Kidney (tissue), 14 donors: Measurements from ENCODE around the gene HHLA2. TPM values are rescaled to one million over a fixed set of nuclear protein-coding genes. Genes with fewer than 3 reads are reported as not detected.

Experiments
- DNase-seq, 5 donors: peaks; one replicate each; pipeline ENCODE4 v3.0.0-alpha.2; 2013 to 2020
- FAIRE-seq: peaks from 2 replicates; lab custom pipeline; 2012; peaks lifted over from hg19 to GRCh38; lab: Jason Lieb, UNC
- H3K27ac ChIP-seq, 2 donors: one replicate each; pipeline ENCODE4 v1.7.0; 2013; ENCODE audit warnings: low read depth in 2 of 2, low read length in 2 of 2, inconsistent platforms in 1 of 2
- H3K27me3 ChIP-seq: one replicate; pipeline ENCODE4 v1.7.1; 2013; ENCODE audit warnings: low read length, inconsistent platforms; ENCODE audit not compliant: control insufficient read depth, insufficient read depth
- H3K36me3 ChIP-seq, 3 donors: one replicate each; pipeline versions ENCODE4 v1.7.0 to v1.7.1; 2013; ENCODE audit warnings: low read length in 3 of 3, control low read depth in 1 of 3, inconsistent platforms in 1 of 3; ENCODE audit not compliant: insufficient read depth in 3 of 3, control insufficient read depth in 2 of 3
- H3K4me1 ChIP-seq, 3 donors: one replicate each; pipeline versions ENCODE4 v1.7.0 to v1.7.1; 2013; ENCODE audit warnings: low read length in 3 of 3, inconsistent platforms in 1 of 3, low read depth in 1 of 3; ENCODE audit not compliant: control insufficient read depth in 2 of 3, insufficient read depth in 2 of 3
- H3K4me3 ChIP-seq, 3 donors: one replicate each; pipeline versions ENCODE4 v1.7.0 to v1.8.1; 2013; ENCODE audit warnings: low read length in 3 of 3, control low read depth in 1 of 3, inconsistent platforms in 1 of 3
- H3K9ac ChIP-seq, 3 donors: one replicate each; pipeline versions ENCODE4 v1.7.0 to v1.7.1; 2013; ENCODE audit warnings: low read length in 3 of 3, control low read depth in 1 of 3, inconsistent platforms in 1 of 3
- H3K9me3 ChIP-seq, 3 donors: one replicate each; pipeline versions ENCODE4 v1.7.0 to v1.7.1; 2013; ENCODE audit warnings: low read length in 3 of 3, control low read depth in 1 of 3, inconsistent platforms in 1 of 3; ENCODE audit not compliant: control insufficient read depth in 2 of 3, insufficient read depth in 1 of 3
- intact Hi-C: fragments of 100-400 bp; cut with DNase I; formaldehyde crosslinking; loops from one replicate; pipeline ENCODE4 v1.11.1; 2022
- polyA plus RNA-seq: library from polyadenylated mRNA; stranded (reverse); fragments of 350-450 nt; fragmentation: Illumina TruSeq; extraction: RNeasy Lipid Tissue Mini Kit (QIAGEN cat#74804); gene quantifications from one replicate; pipeline ENCODE4 v1.2.3, GENCODE V29; 2014; ENCODE audit warnings: low read depth, low replicate concordance; ENCODE audit not compliant: insufficient read depth
- total RNA-seq: library from RNA; stranded (reverse); fragmentation: NEBNext Ultra II Directional; extraction: Animal tissue kit (Norgen Biotek cat#: 25700); gene quantifications from one replicate; pipeline ENCODE4 v1.2.1, GENCODE V29; 2021
- TF ChIP-seq, protein P1 (sequence below): IDR thresholded peaks from 3 replicates; pipeline ENCODE4 v1.5.1; 2012; ENCODE audit warnings: mild to moderate bottlenecking, moderate library complexity, borderline replicate concordance; ENCODE audit not compliant: insufficient read depth; ENCODE audit errors: extremely low read depth
- donor health status: control.
- donor health status: control.
- donor health status: control.
- donor health status: control.
- donor health status: control.
- donor health status: DM: yes; HTN: yes; CAD: no.
- donor health status: Normal renal cell carcinoma (clear cell type).

Gene HHLA2
- total and polyA plus RNA-seq, 2 donors from 2014 or later = 5.1 to 18.8 TPM

DNA sequence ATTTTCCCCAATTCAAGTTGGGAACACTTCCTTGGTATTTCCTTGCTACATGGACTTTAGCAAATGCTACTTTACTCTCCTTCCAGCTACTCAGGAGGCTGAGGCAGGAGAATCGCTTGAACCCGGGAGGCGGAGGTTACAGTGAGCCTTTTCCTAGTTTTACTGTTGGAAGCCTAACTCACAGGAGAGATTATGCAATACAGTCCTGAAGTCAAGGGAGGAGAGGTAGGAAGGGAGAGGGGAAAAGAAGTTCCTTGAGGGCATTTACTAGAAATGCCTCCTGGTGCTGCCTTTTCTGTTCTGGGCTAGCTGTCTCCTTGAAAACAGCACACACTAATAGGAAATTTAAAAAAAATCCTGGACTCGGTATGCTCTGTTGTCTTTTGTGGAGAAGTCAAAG, 6.2 kb downstream of the HHLA2 start:
- no peak for FAIRE-seq
- TF ChIP-seq, protein P1, sequence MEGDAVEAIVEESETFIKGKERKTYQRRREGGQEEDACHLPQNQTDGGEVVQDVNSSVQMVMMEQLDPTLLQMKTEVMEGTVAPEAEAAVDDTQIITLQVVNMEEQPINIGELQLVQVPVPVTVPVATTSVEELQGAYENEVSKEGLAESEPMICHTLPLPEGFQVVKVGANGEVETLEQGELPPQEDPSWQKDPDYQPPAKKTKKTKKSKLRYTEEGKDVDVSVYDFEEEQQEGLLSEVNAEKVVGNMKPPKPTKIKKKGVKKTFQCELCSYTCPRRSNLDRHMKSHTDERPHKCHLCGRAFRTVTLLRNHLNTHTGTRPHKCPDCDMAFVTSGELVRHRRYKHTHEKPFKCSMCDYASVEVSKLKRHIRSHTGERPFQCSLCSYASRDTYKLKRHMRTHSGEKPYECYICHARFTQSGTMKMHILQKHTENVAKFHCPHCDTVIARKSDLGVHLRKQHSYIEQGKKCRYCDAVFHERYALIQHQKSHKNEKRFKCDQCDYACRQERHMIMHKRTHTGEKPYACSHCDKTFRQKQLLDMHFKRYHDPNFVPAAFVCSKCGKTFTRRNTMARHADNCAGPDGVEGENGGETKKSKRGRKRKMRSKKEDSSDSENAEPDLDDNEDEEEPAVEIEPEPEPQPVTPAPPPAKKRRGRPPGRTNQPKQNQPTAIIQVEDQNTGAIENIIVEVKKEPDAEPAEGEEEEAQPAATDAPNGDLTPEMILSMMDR = no peak

DNA sequence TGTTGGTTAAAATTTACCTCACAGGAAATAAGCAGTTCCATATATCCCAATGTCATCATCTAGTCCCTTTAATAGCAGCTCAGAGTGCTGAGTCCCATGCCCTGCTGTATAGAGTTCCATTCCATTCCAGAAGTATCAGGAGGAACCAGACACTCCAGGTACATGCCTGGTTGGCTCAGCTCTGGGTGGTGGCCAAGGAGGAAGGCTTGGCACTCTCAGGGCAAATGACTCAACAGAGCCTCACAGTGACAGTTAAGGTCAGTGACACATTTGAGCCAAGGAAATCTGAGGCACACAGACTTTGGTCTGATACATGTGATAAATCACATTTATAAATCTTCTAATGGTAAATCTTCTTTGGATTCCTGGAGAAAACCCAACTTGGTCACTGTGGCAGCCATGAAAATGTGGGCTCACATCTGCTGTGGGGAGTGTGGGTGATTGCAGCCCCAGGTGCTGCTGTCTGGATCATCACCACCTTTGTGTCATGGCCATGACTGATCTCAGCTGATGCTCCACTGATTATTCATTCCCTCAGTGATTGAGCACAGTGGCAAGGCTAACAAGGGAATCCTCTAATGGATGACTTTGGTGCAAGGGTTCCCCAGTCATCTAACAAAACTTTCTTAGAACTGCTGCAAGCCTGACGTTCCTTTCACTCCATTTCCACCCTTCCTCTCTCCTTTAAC, 9.3 kb downstream of the HHLA2 start:
- Histone ChIP-seq H3K9me3 (peaks cover 0 to 4% (median 0%) of the 10 kb centered on the region in 3 donors), H3K27me3 (no peaks in the 10 kb centered on the region), H3K36me3 (no peaks in the 10 kb centered on the region), H3K9ac (no peak overlapping the region), H3K27ac (no peak overlapping the region), H3K4me1 (peaks cover 0 to 8% (median 0%) of the 10 kb centered on the region in 3 donors), H3K4me3 (no peak overlapping the region)
- FAIRE-seq = no peak
- intact Hi-C loops = no loop called here
- TF ChIP-seq, protein P1 = no peak
- peak in 1 of 5 donors; percentile 64 for DNase-seq

More for the DNA sequence above, 6.2 kb downstream of the HHLA2 start:
- intact Hi-C loops = no loop called here
- peak overlapping the region; percentile 27 to 73 for H3K27ac ChIP-seq
- H3K9ac ChIP-seq = no peak overlapping the region
- H3K4me3 ChIP-seq = peak overlapping the region in 2 of 3 donors; percentile 43 to 55
- H3K9me3 ChIP-seq = no peaks in the 10 kb centered on the region
- no peaks in the 10 kb centered on the region for H3K36me3 ChIP-seq
- H3K4me1 ChIP-seq = peaks cover 0 to 25% (median 6%) of the 10 kb centered on the region in 3 donors
- no peaks in the 10 kb centered on the region for H3K27me3 ChIP-seq
- DNase-seq = no peak

DNA sequence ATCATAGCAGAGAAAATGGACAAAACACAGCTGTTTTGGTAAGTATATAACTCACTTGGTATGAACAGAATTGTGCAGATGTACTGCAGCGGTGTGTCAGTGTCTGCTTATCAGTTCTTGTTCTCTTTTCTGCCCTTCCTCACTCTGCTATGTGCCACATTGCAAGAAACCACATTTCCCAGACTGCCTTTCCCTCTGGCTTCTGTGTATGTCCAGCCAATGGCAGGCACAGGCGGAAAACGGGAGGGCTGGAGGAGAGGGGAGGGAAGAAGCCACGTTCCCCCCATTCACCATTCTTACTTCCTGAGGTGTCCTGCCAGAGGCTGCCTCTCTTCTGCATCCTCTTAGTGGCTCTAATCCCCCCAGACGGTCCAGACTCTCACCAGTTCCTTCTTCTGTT, 15.4 kb downstream of the HHLA2 start:
- Histone ChIP-seq H3K27ac (no peak overlapping the region), H3K9me3 (peaks cover 0 to 4% (median 0%) of the 10 kb centered on the region in 3 donors), H3K36me3 (no peaks in the 10 kb centered on the region), H3K27me3 (no peaks in the 10 kb centered on the region), H3K9ac (no peak overlapping the region), H3K4me1 (no peaks in the 10 kb centered on the region), H3K4me3 (no peak overlapping the region)
- intact Hi-C loops = no loop called here
- FAIRE-seq (no peak), DNase-seq (no peak)
- TF ChIP-seq, protein P1 = no peak
